Gastroesophageal sphincter (tissue), 4 donors: ENCODE data around the gene TUBA1B. TPM values are rescaled to one million over a fixed set of nuclear protein-coding genes. Genes with fewer than 3 reads are reported as not detected.
A peak's percentile ranks its signal among the peaks of the same experiment; 100 is the strongest.

Source experiments
- ATAC-seq: fragments of 150-250 bp; one replicate; pipeline ENCODE4 v1.9.1; 2016; ENCODE audit warnings: mild to moderate bottlenecking, moderate library complexity
- H3K27ac ChIP-seq, 4 donors: fragments of 200-600 bp; sonication (generic) in 3 of 4; 1 replicate in 3 of 4; 2 replicates in 1 of 4; pipeline ENCODE4 v1.5.1; 2016 to 2019
- H3K27me3 ChIP-seq: fragments of 200-600 bp; sonication (generic); one replicate; pipeline ENCODE4 v1.5.1; 2019
- H3K36me3 ChIP-seq, 2 donors: fragments of 200-600 bp; sonication (generic); one replicate each; pipeline ENCODE4 v1.5.1; 2019; ENCODE audit warnings: control low read depth in 1 of 2
- H3K4me1 ChIP-seq, 3 donors: fragments of 200-600 bp; sonication (generic); 1 replicate in 2 of 3; 2 replicates in 1 of 3; pipeline ENCODE4 v1.5.1; 2016 to 2019; ENCODE audit warnings: control low read depth in 2 of 3
- H3K4me3 ChIP-seq, 2 donors: fragments of 200-600 bp; sonication (generic); one replicate each; pipeline ENCODE4 v1.5.1; 2019; ENCODE audit warnings: mild to moderate bottlenecking in 1 of 2, moderate library complexity in 1 of 2
- H3K9me3 ChIP-seq, 3 donors: fragments of 200-600 bp; sonication (generic); one replicate each; pipeline ENCODE4 v1.5.1; 2017 to 2019; ENCODE audit warnings: control low read depth in 2 of 3
- EP300 ChIP-seq: sonication (generic); formaldehyde crosslinking; IDR thresholded peaks from one replicate; pipeline ENCODE4 v1.6.1; 2017; ENCODE audit warnings: antibody characterized with exemption, mild to moderate bottlenecking
- POLR2A ChIP-seq, 2 donors: fragments of 450-650 bp; IDR thresholded peaks; one replicate each; pipeline ENCODE4 v1.6.1; 2017; ENCODE audit warnings: antibody characterized with exemption in 2 of 2, mild to moderate bottlenecking in 2 of 2, moderate library complexity in 1 of 2
- POLR2AphosphoS5 ChIP-seq: sonication (generic); formaldehyde crosslinking; IDR thresholded peaks from one replicate; pipeline ENCODE4 v1.6.1; 2017; ENCODE audit warnings: antibody characterized with exemption
- WGBS, 2 donors: methylation state at CpG; one replicate each; pipeline ENCODE4 v1.1.5; 2018; ENCODE audit warnings: low coverage in 1 of 2; 5-methylcytosine and 5-hydroxymethylcytosine counted together
- small RNA-seq, 4 donors: library from RNA; depleted of rRNA; stranded (forward); fragments of <200 nt; gene quantifications; one replicate each; pipeline ENCODE3, GENCODE V24; 2016
- total RNA-seq, 4 donors: library from RNA; depleted of rRNA; stranded (reverse); fragments of >200 nt; gene quantifications; one replicate each; pipeline ENCODE4 v1.1.0, GENCODE V29; 2016
- TF ChIP-seq, protein P1 (sequence below), 4 experiments: fragments of 200-600 bp in 2 of 4; fragments of 450-650 bp in 2 of 4; sonication (generic) in 1 of 4; IDR thresholded peaks; one replicate each; pipeline ENCODE4 v1.5.1; 2017 to 2019; ENCODE audit warnings: antibody characterized with exemption in 4 of 4, mild to moderate bottlenecking in 2 of 4, moderate library complexity in 2 of 4

Gene TUBA1B
- total RNA-seq, 4 donors from 2014 or later, result 568 to 1,050 (median 731) TPM

- no peaks in the 10 kb centered on the region for H3K9me3 ChIP-seq
- no peak for ATAC-seq
- no peak for TF ChIP-seq EP300
- TF ChIP-seq, protein P1, sequence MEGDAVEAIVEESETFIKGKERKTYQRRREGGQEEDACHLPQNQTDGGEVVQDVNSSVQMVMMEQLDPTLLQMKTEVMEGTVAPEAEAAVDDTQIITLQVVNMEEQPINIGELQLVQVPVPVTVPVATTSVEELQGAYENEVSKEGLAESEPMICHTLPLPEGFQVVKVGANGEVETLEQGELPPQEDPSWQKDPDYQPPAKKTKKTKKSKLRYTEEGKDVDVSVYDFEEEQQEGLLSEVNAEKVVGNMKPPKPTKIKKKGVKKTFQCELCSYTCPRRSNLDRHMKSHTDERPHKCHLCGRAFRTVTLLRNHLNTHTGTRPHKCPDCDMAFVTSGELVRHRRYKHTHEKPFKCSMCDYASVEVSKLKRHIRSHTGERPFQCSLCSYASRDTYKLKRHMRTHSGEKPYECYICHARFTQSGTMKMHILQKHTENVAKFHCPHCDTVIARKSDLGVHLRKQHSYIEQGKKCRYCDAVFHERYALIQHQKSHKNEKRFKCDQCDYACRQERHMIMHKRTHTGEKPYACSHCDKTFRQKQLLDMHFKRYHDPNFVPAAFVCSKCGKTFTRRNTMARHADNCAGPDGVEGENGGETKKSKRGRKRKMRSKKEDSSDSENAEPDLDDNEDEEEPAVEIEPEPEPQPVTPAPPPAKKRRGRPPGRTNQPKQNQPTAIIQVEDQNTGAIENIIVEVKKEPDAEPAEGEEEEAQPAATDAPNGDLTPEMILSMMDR (IDR thresholded peaks at IDR 0.05), result no peak
- H3K27ac ChIP-seq, result peak overlapping the region in 1 of 4 donors; percentile 23
- no peaks in the 10 kb centered on the region for H3K36me3 ChIP-seq
- peaks cover 28% of the 10 kb centered on the region for H3K27me3 ChIP-seq
- H3K4me1 ChIP-seq, result peaks cover 0 to 42% (median 22%) of the 10 kb centered on the region in 3 donors
- WGBS, 2 donors, result 21 to 51% methylated on average over 3 of the region's 3 CpGs
- no peak overlapping the region for H3K4me3 ChIP-seq
Observed at GRCh38 chr12:49086116-49086515, 45.1 kb downstream of the TUBA1B start.

DNA sequence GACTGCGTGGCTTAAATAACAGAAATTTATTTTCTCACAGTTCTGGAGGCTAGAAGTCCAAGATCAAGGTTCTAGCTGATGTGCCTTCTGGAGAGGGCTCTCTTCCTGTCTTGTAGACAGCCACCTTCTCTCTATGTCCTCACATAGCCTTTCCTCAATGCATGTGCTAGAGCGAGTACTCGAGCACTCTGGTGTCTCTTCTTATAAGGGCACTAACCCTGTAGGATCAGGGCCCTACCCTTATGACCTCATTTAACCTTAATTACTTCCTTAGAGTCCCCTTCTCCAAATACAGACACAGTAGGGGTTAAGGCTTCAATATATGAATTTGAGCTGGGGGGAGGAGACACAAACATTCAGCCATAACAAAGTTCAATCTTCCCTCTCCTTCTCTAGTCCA lies 46.8 kb downstream of the TUBA1B start:
- H3K27me3 ChIP-seq, result peaks cover 11% of the 10 kb centered on the region
- H3K36me3 ChIP-seq, result no peaks in the 10 kb centered on the region
- no peak for TF ChIP-seq POLR2AphosphoS5
- TF ChIP-seq, protein P1 (IDR thresholded peaks at IDR 0.05), result no peak
- no peak for TF ChIP-seq POLR2A (IDR thresholded peaks at IDR 0.05)
- TF ChIP-seq EP300, result no peak
- ATAC-seq, result no peak
- H3K27ac ChIP-seq, result no peak overlapping the region
- H3K4me3 ChIP-seq, result no peak overlapping the region
- no peaks in the 10 kb centered on the region for H3K9me3 ChIP-seq
- H3K4me1 ChIP-seq, result peaks cover 0 to 25% (median 7%) of the 10 kb centered on the region in 3 donors
- WGBS, 2 donors, result 94 to 100% methylated on average over 3 of the region's 3 CpGs

DNA sequence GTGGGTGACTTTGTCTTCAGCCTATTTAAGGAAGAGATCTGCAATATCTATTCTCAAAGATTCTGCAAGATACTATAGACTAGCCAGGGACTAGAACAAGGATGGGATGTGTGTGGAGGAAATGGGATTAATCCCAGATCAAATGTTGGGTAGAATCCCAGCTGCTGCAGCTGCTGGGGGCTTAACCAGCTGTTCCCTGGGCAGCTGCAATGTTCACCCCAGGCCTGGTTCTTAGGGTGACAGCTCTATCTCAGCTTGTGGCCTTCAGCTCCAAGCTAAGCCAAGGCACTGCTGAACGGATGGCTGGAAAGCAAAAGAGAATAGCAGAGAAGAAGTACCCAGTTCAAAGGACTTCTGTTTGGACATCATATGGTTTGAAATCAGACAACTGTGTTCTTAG lies 51.4 kb downstream of the TUBA1B start:
- Histone ChIP-seq H3K4me1 (no peaks in the 10 kb centered on the region), H3K9me3 (no peaks in the 10 kb centered on the region), H3K36me3 (no peaks in the 10 kb centered on the region), H3K4me3 (no peak overlapping the region), H3K27me3 (no peaks in the 10 kb centered on the region), H3K27ac (no peak overlapping the region)
- WGBS, 2 donors, result 20 to 50% methylated on average over 1 of the region's 1 CpG
- no peak for TF ChIP-seq EP300
- TF ChIP-seq, protein P1 (IDR thresholded peaks at IDR 0.05), result no peak
- no peak for TF ChIP-seq POLR2AphosphoS5
- TF ChIP-seq POLR2A (IDR thresholded peaks at IDR 0.05), result no peak
- ATAC-seq, result no peak

Small RNA genes lying within 50 kb of the gene (small RNA-seq; reads per million reads assigned to genes)
- 0 reads per million in 4 donors for gene RF00019

Other genes starting within 250 kb of the TUBA1B start
- gene FKBP11, start 205.9 kb downstream of the TUBA1B start, total RNA-seq, result 1 to 10 TPM; 3.4 to 8.3 (median 7.1) TPM
- gene ARF3, start 173.9 kb downstream of the TUBA1B start, total RNA-seq, result 10 to 100 TPM; 52.6 to 91.6 (median 83.1) TPM
- gene WNT10B, start 159.7 kb downstream of the TUBA1B start, total RNA-seq, result 1 to 10 TPM in 2 of 4 donors, under 1 TPM in 1, not detected in 1; 0.54 to 3.3 (median 1.2) TPM
- gene WNT1, start 153.1 kb downstream of the TUBA1B start, total RNA-seq, result not detected
- gene DDN, start 132.0 kb downstream of the TUBA1B start, total RNA-seq, result not detected
- 10 to 100 TPM; 55.9 to 79.9 (median 64.2) TPM for gene PRKAG1, start 112.6 kb downstream of the TUBA1B start, total RNA-seq
- gene KMT2D, start 70.6 kb downstream of the TUBA1B start, total RNA-seq, result 10 to 100 TPM; 23.6 to 75.0 (median 53.8) TPM
- under 1 TPM in 1 of 4 donors, not detected in 3; 0.35 TPM for gene RHEBL1, start 61.4 kb downstream of the TUBA1B start, total RNA-seq
- gene DHH, start 36.6 kb downstream of the TUBA1B start, total RNA-seq, result 1 to 10 TPM in 2 of 4 donors, under 1 TPM in 2; 0.54 to 1.2 (median 0.85) TPM
- gene LMBR1L, start 20.5 kb downstream of the TUBA1B start, total RNA-seq, result 10 to 100 TPM; 17.6 to 77.5 (median 37.5) TPM
- 1,000 to 10,000 TPM in 1 of 4 donors, 100 to 1,000 TPM in 3; 514 to 1,167 (median 639) TPM for gene TUBA1A, start 57.7 kb upstream of the TUBA1B start, total RNA-seq
- gene TUBA1C, start 133.7 kb upstream of the TUBA1B start, total RNA-seq, result 100 to 1,000 TPM; 122 to 210 (median 131) TPM
- gene PRPH, start 163.8 kb upstream of the TUBA1B start, total RNA-seq, result 10 to 100 TPM in 1 of 4 donors, 1 to 10 TPM in 3; 3.0 to 16.2 (median 5.8) TPM
- under 1 TPM in 1 of 4 donors, not detected in 3; 0.22 TPM for gene TROAP, start 191.9 kb upstream of the TUBA1B start, total RNA-seq
- gene C1QL4, start 205.8 kb upstream of the TUBA1B start, total RNA-seq, result not detected
- gene DNAJC22, start 215.5 kb upstream of the TUBA1B start, total RNA-seq, result under 1 TPM in 2 of 4 donors, not detected in 2; 0.08 to 0.40 TPM
- 10 to 100 TPM in 2 of 4 donors, 1 to 10 TPM in 2; 8.6 to 17.8 (median 9.5) TPM for gene SPATS2, start 236.1 kb upstream of the TUBA1B start, total RNA-seq